ENCODE results near the gene PRAMEF12.

Gene PRAMEF12

GRCh38 chr1:12769031-12769430 is 4.5 kb upstream of the PRAMEF12 start:
- no peak for TF ChIP-seq CTCF (IDR thresholded peaks at IDR 0.05)
- Histone ChIP-seq H3K4me1 (no peaks in the 10 kb centered on the region), H3K9me3 (ENCODE audit: control insufficient read depth, low read length) (no peaks in the 10 kb centered on the region), H2AFZ (no peak overlapping the region), H3K4me2 (ENCODE audit: low read length) (no peak overlapping the region), H3K27ac (no peak overlapping the region), H3K36me3 (ENCODE audit: control insufficient read depth, insufficient read depth, low read length) (no peaks in the 10 kb centered on the region), H3K27me3 (ENCODE audit: control insufficient read depth, insufficient read depth, low read length) (no peaks in the 10 kb centered on the region), H3K79me2 (no peaks in the 10 kb centered on the region), H3K4me3 (ENCODE audit: low read depth, low read length) (no peak overlapping the region), H3K9ac (no peak overlapping the region)

DNA sequence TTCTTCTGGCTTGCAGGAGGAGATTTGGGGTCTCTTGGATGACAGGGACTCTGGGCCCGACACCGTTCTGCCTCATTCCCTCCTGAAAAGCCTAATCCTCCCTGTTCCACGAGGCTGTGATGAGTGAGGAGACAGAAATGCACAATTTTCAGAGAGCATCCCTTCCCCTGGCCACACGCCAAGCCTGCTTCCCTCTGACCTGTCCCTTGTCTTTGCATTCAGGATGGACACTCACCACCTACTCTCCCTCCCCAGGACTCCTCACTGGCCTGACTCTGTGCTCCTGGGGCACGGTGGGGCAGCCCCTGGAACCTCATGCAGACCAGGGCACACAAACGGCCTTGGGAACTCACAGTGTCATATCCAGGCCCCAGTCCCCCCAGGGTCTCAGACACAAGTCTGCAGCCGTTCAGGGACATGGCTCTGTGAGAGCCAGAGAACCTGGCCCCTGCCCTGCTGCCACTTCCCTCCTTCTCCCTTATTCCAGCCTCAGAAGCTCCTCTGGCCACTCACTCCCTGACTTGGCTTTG is 3.5 kb upstream of the PRAMEF12 start:
- Histone ChIP-seq H3K4me1 (no peaks in the 10 kb centered on the region), H3K27ac (no peak overlapping the region), H3K36me3 (ENCODE audit: control insufficient read depth, insufficient read depth, low read length) (no peaks in the 10 kb centered on the region), H2AFZ (no peak overlapping the region), H3K9me3 (ENCODE audit: control insufficient read depth, low read length) (no peaks in the 10 kb centered on the region), H3K9ac (no peak overlapping the region), H3K4me3 (ENCODE audit: low read depth, low read length) (no peak overlapping the region), H3K79me2 (no peaks in the 10 kb centered on the region), H3K27me3 (ENCODE audit: control insufficient read depth, insufficient read depth, low read length) (no peaks in the 10 kb centered on the region), H3K4me2 (ENCODE audit: low read length) (no peak overlapping the region)
- TF ChIP-seq CTCF (IDR thresholded peaks at IDR 0.05), result no peak

DNA sequence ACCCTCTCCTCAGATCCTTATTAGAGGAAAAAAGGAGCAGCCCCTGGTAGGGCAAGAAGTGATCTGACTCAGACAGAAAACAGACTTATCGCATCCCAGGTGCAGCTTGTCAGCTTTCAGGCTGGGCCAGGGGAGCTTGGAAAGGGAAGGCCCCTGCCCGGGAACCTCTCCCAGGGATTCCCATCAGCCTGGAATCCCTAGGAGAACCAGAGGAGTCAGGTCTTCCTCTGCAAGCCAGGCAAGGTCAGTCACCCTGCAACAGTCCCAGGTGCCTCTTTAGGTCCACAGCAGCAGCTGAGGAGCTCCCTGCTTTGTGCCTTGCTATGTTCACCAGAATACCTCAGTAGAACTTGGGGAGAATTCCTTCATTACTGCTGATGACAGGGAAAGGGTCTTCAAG is 2.9 kb upstream of the PRAMEF12 start:
- no peaks in the 10 kb centered on the region for H3K36me3 ChIP-seq (ENCODE audit: control insufficient read depth, insufficient read depth, low read length)
- H2AFZ ChIP-seq, result no peak overlapping the region
- H3K27me3 ChIP-seq (ENCODE audit: control insufficient read depth, insufficient read depth, low read length), result no peaks in the 10 kb centered on the region

GRCh38 chr1:12771186-12771585 is 2.4 kb upstream of the PRAMEF12 start:
- no peaks in the 10 kb centered on the region for H3K36me3 ChIP-seq (ENCODE audit: control insufficient read depth, insufficient read depth, low read length)

More for the DNA sequence above, 2.9 kb upstream of the PRAMEF12 start:
- no peak overlapping the region for H3K9ac ChIP-seq
- TF ChIP-seq CTCF (IDR thresholded peaks at IDR 0.05), result no peak
- no peaks in the 10 kb centered on the region for H3K79me2 ChIP-seq
- no peak overlapping the region for H3K27ac ChIP-seq
- no peak overlapping the region for H3K4me2 ChIP-seq (ENCODE audit: low read length)
- no peak overlapping the region for H3K4me3 ChIP-seq (ENCODE audit: low read depth, low read length)
- no peaks in the 10 kb centered on the region for H3K4me1 ChIP-seq
- no peaks in the 10 kb centered on the region for H3K9me3 ChIP-seq (ENCODE audit: control insufficient read depth, low read length)

More at GRCh38 chr1:12771186-12771585, 2.4 kb upstream of the PRAMEF12 start:
- Histone ChIP-seq H3K9me3 (ENCODE audit: control insufficient read depth, low read length) (no peaks in the 10 kb centered on the region), H3K4me1 (no peaks in the 10 kb centered on the region), H3K4me2 (ENCODE audit: low read length) (no peak overlapping the region), H3K9ac (no peak overlapping the region), H3K4me3 (ENCODE audit: low read depth, low read length) (no peak overlapping the region), H3K27ac (no peak overlapping the region), H3K27me3 (ENCODE audit: control insufficient read depth, insufficient read depth, low read length) (no peaks in the 10 kb centered on the region), H3K79me2 (no peaks in the 10 kb centered on the region), H2AFZ (no peak overlapping the region)
- TF ChIP-seq CTCF (IDR thresholded peaks at IDR 0.05), result no peak
